Measurements from ENCODE around the gene ZDBF2. TPM values are rescaled to one million over a fixed set of nuclear protein-coding genes. Genes with fewer than 3 reads are reported as not detected.
A peak's percentile ranks its signal among the peaks of the same experiment; 100 is the strongest.
"Not testable (repeated sequence)": the region's sequence is repeated elsewhere in the genome, so short reads cannot be mapped to it uniquely, and the experiment has no call there.

The ZDBF2 gene
- 11.8 and 20.9 TPM in 2 replicates for total RNA-seq (ENCODE audit: low replicate concordance)

- peak within 1 kb of the TSS; percentile 73 for H3K4me3 ChIP-seq (ENCODE audit: low read depth, low read length)
- peak; percentile 70 for DNase-seq (ENCODE audit: low read depth)
- no peak for TF ChIP-seq CTCF (IDR thresholded peaks at IDR 0.05; ENCODE audit: insufficient read depth, low read length)
Measured at GRCh38 chr2:206274434-206275311, at the start of gene ZDBF2. ZDBF2 (plus strand) TSS chr2:206274663; CDS start chr2:206281850, 7,187 bp downstream.

- no peak for TF ChIP-seq CTCF (IDR thresholded peaks at IDR 0.05; ENCODE audit: insufficient read depth, low read length)
- no peak for DNase-seq (ENCODE audit: low read depth)
- no peak overlapping the region for H3K4me3 ChIP-seq (ENCODE audit: low read depth, low read length)
Measured at GRCh38 chr2:206225435-206226232, 48.8 kb upstream of the ZDBF2 start.

GRCh38 chr2:206228636-206229035 lies 45.8 kb upstream of the ZDBF2 start:
- DNase-seq (ENCODE audit: low read depth); H3K4me3 ChIP-seq (ENCODE audit: low read depth, low read length): not testable (repeated sequence)

GRCh38 chr2:206229642-206230041 lies 44.8 kb upstream of the ZDBF2 start:
- no peak overlapping the region for H3K4me3 ChIP-seq (ENCODE audit: low read depth, low read length)
- no peak for TF ChIP-seq CTCF (IDR thresholded peaks at IDR 0.05; ENCODE audit: insufficient read depth, low read length)
- peak; percentile 45 for DNase-seq (ENCODE audit: low read depth)

- peak; percentile 52 for DNase-seq (ENCODE audit: low read depth)
- peak; percentile 38 for TF ChIP-seq CTCF (IDR thresholded peaks at IDR 0.05; ENCODE audit: insufficient read depth, low read length)
- no peak overlapping the region for H3K4me3 ChIP-seq (ENCODE audit: low read depth, low read length)
Measured at GRCh38 chr2:206230060-206230762, 44.3 kb upstream of the ZDBF2 start.

- no peak for TF ChIP-seq CTCF (IDR thresholded peaks at IDR 0.05; ENCODE audit: insufficient read depth, low read length)
- DNase-seq (ENCODE audit: low read depth): no peak
- no peak overlapping the region for H3K4me3 ChIP-seq (ENCODE audit: low read depth, low read length)
Measured at GRCh38 chr2:206231669-206232286, 42.7 kb upstream of the ZDBF2 start.
